HepG2 (cell line): ENCODE data around the gene ZBTB7B. TPM values are rescaled to one million over a fixed set of nuclear protein-coding genes. Genes with fewer than 3 reads are reported as not detected.

ENCODE experiments used
- FOXJ3 ChIP-seq: sonication (generic); formaldehyde crosslinking; IDR thresholded peaks from 2 replicates; pipeline ENCODE4 v1.4.0; 2020; ENCODE audit warnings: missing genetic modification reagents, mild to moderate bottlenecking, borderline replicate concordance
- FUBP1 ChIP-seq: sonication (generic); formaldehyde crosslinking; IDR thresholded peaks from 2 replicates; pipeline ENCODE4 v1.5.1; 2020; ENCODE audit warnings: missing genetic modification reagents, mild to moderate bottlenecking, borderline replicate concordance
- HCFC1 ChIP-seq: fragments of 150-350 bp; IDR thresholded peaks from 2 replicates; pipeline ENCODE4 v1.6.1; 2014; ENCODE audit warnings: low read depth, low read length
- KDM5B ChIP-seq: sonication (generic); formaldehyde crosslinking; IDR thresholded peaks from 2 replicates; pipeline ENCODE4 v1.4.0; 2020; ENCODE audit warnings: missing genetic modification reagents, mild to moderate bottlenecking, borderline replicate concordance
- KLF12 ChIP-seq: sonication (generic); formaldehyde crosslinking; IDR thresholded peaks from 2 replicates; pipeline ENCODE4 v1.4.0; 2020; ENCODE audit warnings: missing genetic modification reagents, borderline replicate concordance
- PBX3 ChIP-seq: sonication (generic); formaldehyde crosslinking; IDR thresholded peaks from 2 replicates; pipeline ENCODE4 v1.8.1; 2023; ENCODE audit warnings: missing genetic modification reagents, inconsistent platforms, borderline replicate concordance
- RELA ChIP-seq: sonication (generic); formaldehyde crosslinking; IDR thresholded peaks from 2 replicates; pipeline ENCODE4 v1.4.0; 2020; ENCODE audit warnings: missing genetic modification reagents
- SNRNP70 ChIP-seq: fragments of 200-400 bp; formaldehyde crosslinking; IDR thresholded peaks from 2 replicates; pipeline ENCODE4 v1.6.1; 2017; ENCODE audit warnings: mild to moderate bottlenecking, low read depth, low read length, moderate library complexity
- ZFP41 ChIP-seq: sonication (generic); formaldehyde crosslinking; IDR thresholded peaks from 2 replicates; pipeline ENCODE4 v1.4.0; 2020; ENCODE audit warnings: mild to moderate bottlenecking, missing genetic modification reagents, borderline replicate concordance
- ZHX2 ChIP-seq, 2 experiments: sonication (generic) in 1 of 2; formaldehyde crosslinking in 1 of 2; IDR thresholded peaks; 2 replicates each; pipeline versions ENCODE4 v1.6.1 to v1.9.0; 2014 to 2022; ENCODE audit warnings: antibody characterized with exemption in 1 of 2, borderline replicate concordance in 1 of 2, inconsistent platforms in 1 of 2, low read depth in 1 of 2, missing genetic modification reagents in 1 of 2
- ZMYM2 ChIP-seq: sonication (generic); formaldehyde crosslinking; IDR thresholded peaks from 2 replicates; pipeline ENCODE4 v1.8.0; 2022; ENCODE audit warnings: mild to moderate bottlenecking, missing genetic modification reagents
- ZNF138 ChIP-seq: sonication (generic); formaldehyde crosslinking; IDR thresholded peaks from 2 replicates; pipeline ENCODE4 v1.5.0; 2020; ENCODE audit warnings: mild to moderate bottlenecking, low read depth, missing genetic modification reagents
- ZNF879 ChIP-seq: sonication (generic); formaldehyde crosslinking; IDR thresholded peaks from 2 replicates; pipeline ENCODE4 v1.8.1; 2023; ENCODE audit warnings: missing genetic modification reagents
- ZUFSP ChIP-seq: sonication (generic); formaldehyde crosslinking; IDR thresholded peaks from 2 replicates; pipeline ENCODE4 v1.9.0; 2021; ENCODE audit warnings: missing genetic modification reagents, mild to moderate bottlenecking, borderline replicate concordance
- polyA plus RNA-seq, 8 experiments: library from polyadenylated mRNA; depleted of rRNA in 3 of 8; stranded (reverse) in 7 of 8; unstranded in 1 of 8; fragments of >200 nt; fragmentation: Illumina TruSeq in 4 of 8; extraction: Trizol in 4 of 8; gene quantifications; 2 replicates each; pipeline versions ENCODE4 v1.2.1 to v1.2.3, GENCODE V29; 2011 to 2016; ENCODE audit warnings: low read depth in 4 of 8, missing spikeins in 1 of 8, mixed read lengths in 1 of 8; ENCODE audit not compliant: insufficient read depth in 1 of 8
- total RNA-seq, 5 experiments: library from RNA; depleted of rRNA; stranded (reverse); fragments of >200 nt; fragmentation: Illumina TruSeq; extraction: Trizol; gene quantifications; 2 replicates each; pipeline ENCODE4 v1.2.3, GENCODE V29; 2016; ENCODE audit warnings: low read depth in 1 of 5

ZBTB7B gene
- total and polyA plus RNA-seq, 2 of the 13 experiments (the other 11 are each of a cell fraction or from before 2014, with no cell fraction given), result 15.5 to 17.5 TPM

- TF ChIP-seq ZHX2 (IDR thresholded peaks at IDR 0.05; ENCODE audit: low read depth) (no peak), ZHX2 (CRISPR knock-in tag; IDR thresholded peaks at IDR 0.05; ENCODE audit: borderline replicate concordance) (no peak), KDM5B (CRISPR knock-in tag) (peak; percentile 62; the same call in 1 of the 2 replicates), ZUFSP (CRISPR knock-in tag) (no peak), PBX3 (CRISPR knock-in tag) (no peak), ZNF138 (CRISPR knock-in tag) (no peak), ZMYM2 (no peak), RELA (CRISPR knock-in tag) (no peak), ZFP41 (no peak; the same call in 1 of the 2 replicates), FOXJ3 (no peak), KLF12 (peak; percentile 56; the same call in 1 of the 2 replicates), SNRNP70 (no peak), HCFC1 (no peak; the same call in 1 of the 2 replicates), FUBP1 (CRISPR knock-in tag) (no peak), ZNF879 (CRISPR knock-in tag) (no peak; the same call in 1 of the 2 replicates)
Measured at GRCh38 chr1:154961207-154962155, 41.1 kb upstream of the ZBTB7B start, which contains the start of gene PYGO2 (continued).
